Astrocyte of the cerebellum (primary cell): ENCODE data around the gene RNF181.

ENCODE experiments used
- DNase-seq: peaks from one replicate; pipeline ENCODE4 v3.0.0-alpha.2; 2011; ENCODE audit warnings: low read depth
- H3K4me3 ChIP-seq: 2 replicates; pipeline ENCODE4 v1.5.1; 2011; ENCODE audit warnings: mild to moderate bottlenecking, low read depth, low read length, moderate library complexity
- CTCF ChIP-seq: IDR thresholded peaks from 2 replicates; pipeline ENCODE4 v1.5.1; 2012; ENCODE audit warnings: low read length, low read depth, moderate library complexity, mild to moderate bottlenecking; ENCODE audit errors: missing control alignments
- in situ Hi-C: cut with HindIII; loops from 2 replicates; pipeline ENCODE4 v1.10.0; 2017; ENCODE audit warnings: low sequenced_read_pairs

The RNF181 gene

GRCh38 chr2:85595301-85596025, at the start of gene RNF181:
Gene RNF181, plus strand, starts transcription at chr2:85595745. Its CDS starts 19 bp downstream, at chr2:85595764.
- DNase-seq = peak; percentile 99
- no peak for TF ChIP-seq CTCF
- peak within 1 kb of the TSS; percentile 86 for H3K4me3 ChIP-seq
- in situ Hi-C loops = no loop called here

GRCh38 chr2:85545780-85546240, 49.7 kb upstream of the RNF181 start:
- no peak for DNase-seq
- no peak for TF ChIP-seq CTCF

GRCh38 chr2:85547089-85547858, 48.3 kb upstream of the RNF181 start:
- TF ChIP-seq CTCF = no peak
- H3K4me3 ChIP-seq = no peak overlapping the region
- DNase-seq = no peak
- in situ Hi-C loops = no loop called here

More at GRCh38 chr2:85545780-85546240, 49.7 kb upstream of the RNF181 start:
- in situ Hi-C loops = no loop called here
- H3K4me3 ChIP-seq = no peak overlapping the region

GRCh38 chr2:85547859-85548607, 47.5 kb upstream of the RNF181 start:
- no peak overlapping the region for H3K4me3 ChIP-seq
- TF ChIP-seq CTCF = no peak
- in situ Hi-C loops = no loop called here
- DNase-seq = no peak

- in situ Hi-C loops = no loop called here
- no peak for DNase-seq
- TF ChIP-seq CTCF = no peak
- no peak overlapping the region for H3K4me3 ChIP-seq
These were observed 47.0 kb upstream of the RNF181 start for GRCh38 chr2:85548608-85548900.

- H3K4me3 ChIP-seq = no peak overlapping the region
- in situ Hi-C loops = no loop called here
- no peak for TF ChIP-seq CTCF
- no peak for DNase-seq
These were observed 46.5 kb upstream of the RNF181 start for GRCh38 chr2:85549095-85549494.
